HEK293T (cell line): ENCODE data around the gene PLPP7.

Experiments
- CTBP1 ChIP-seq: fragments of 450-650 bp; IDR thresholded peaks from 2 replicates; pipeline ENCODE4 v1.6.1; 2016; ENCODE audit warnings: borderline replicate concordance
- ELF4 ChIP-seq: fragments of 450-650 bp; IDR thresholded peaks from 2 replicates; pipeline ENCODE4 v1.6.1; 2017; ENCODE audit warnings: antibody characterized with exemption
- FOXA1 ChIP-seq: fragments of 450-650 bp; IDR thresholded peaks from 2 replicates; pipeline ENCODE4 v1.6.1; 2016; ENCODE audit warnings: mild to moderate bottlenecking
- FOXM1 ChIP-seq: fragments of 450-650 bp; IDR thresholded peaks from 2 replicates; pipeline ENCODE4 v1.6.1; 2017; ENCODE audit warnings: mild to moderate bottlenecking, borderline replicate concordance
- TF ChIP-seq, protein P1 (sequence below): fragments of 450-650 bp; IDR thresholded peaks from 2 replicates; pipeline ENCODE4 v1.6.1; 2016

DNA sequence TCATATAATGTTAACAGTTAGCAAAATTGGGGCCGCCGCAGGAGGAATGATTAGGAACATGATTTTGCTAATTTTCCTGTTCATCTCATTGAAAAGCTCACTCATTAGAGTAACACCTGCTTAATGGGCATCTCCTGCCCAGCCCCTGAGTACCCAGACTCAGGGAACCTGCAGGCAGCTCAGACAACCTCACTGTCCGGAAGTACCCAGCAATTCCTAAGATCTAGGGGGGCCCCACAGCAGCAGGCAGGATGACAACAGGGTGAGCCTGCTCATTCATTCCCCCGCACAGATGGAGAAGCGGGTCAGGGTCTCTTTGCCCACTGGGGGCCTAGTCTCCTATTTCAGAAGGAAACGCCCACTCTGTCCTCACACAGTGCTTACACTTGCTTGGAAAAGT, 25.8 kb upstream of the PLPP7 start:
- TF ChIP-seq, protein P1, sequence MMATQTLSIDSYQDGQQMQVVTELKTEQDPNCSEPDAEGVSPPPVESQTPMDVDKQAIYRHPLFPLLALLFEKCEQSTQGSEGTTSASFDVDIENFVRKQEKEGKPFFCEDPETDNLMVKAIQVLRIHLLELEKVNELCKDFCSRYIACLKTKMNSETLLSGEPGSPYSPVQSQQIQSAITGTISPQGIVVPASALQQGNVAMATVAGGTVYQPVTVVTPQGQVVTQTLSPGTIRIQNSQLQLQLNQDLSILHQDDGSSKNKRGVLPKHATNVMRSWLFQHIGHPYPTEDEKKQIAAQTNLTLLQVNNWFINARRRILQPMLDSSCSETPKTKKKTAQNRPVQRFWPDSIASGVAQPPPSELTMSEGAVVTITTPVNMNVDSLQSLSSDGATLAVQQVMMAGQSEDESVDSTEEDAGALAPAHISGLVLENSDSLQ: no peak
- no peak for TF ChIP-seq FOXA1
- no peak for TF ChIP-seq CTBP1
- TF ChIP-seq FOXM1: no peak
- TF ChIP-seq ELF4: no peak
